Left ventricle myocardium inferior (tissue), 1 donor: ENCODE measurements around the gene DTD1. TPM values are rescaled to one million over a fixed set of nuclear protein-coding genes. Genes with fewer than 3 reads are reported as not detected.
A peak's percentile ranks its signal among the peaks of the same experiment; 100 is the strongest.

Experiments used
- DNase-seq: peaks from one replicate; pipeline ENCODE4 v3.0.0-alpha.2; 2020
- H3K27ac ChIP-seq: fragments of 200-600 bp; replicated peaks from 2 replicates; pipeline ENCODE4 v1.8.0; 2021
- H3K27me3 ChIP-seq: fragments of 200-600 bp; 2 replicates; pipeline ENCODE4 v1.8.0; 2021; ENCODE audit warnings: low read depth
- H3K36me3 ChIP-seq: fragments of 200-600 bp; 2 replicates; pipeline ENCODE4 v1.8.0; 2021
- H3K4me1 ChIP-seq: fragments of 200-600 bp; 2 replicates; pipeline ENCODE4 v1.8.0; 2021
- H3K4me3 ChIP-seq: fragments of 200-600 bp; 2 replicates; pipeline ENCODE4 v1.8.0; 2021; ENCODE audit warnings: mild to moderate bottlenecking, moderate library complexity
- H3K9me3 ChIP-seq: fragments of 200-600 bp; replicated peaks from 2 replicates; pipeline ENCODE4 v1.8.0; 2021
- CTCF ChIP-seq: fragments of 200-600 bp; IDR thresholded peaks from 2 replicates; pipeline ENCODE4 v1.8.0; 2021; ENCODE audit warnings: antibody characterized with exemption, mild to moderate bottlenecking, borderline replicate concordance
- intact Hi-C: fragments of 100-400 bp; cut with micrococcal nuclease; formaldehyde crosslinking; loops from one replicate; pipeline ENCODE4 v1.11.0; 2022
- total RNA-seq: library from RNA; stranded (reverse); fragmentation: NEBNext Ultra II Directional; extraction: Animal tissue kit (Norgen Biotek cat#: 25700); gene quantifications from one replicate; pipeline ENCODE4 v1.2.1, GENCODE V29; 2021
- donor health status: DM: no; HTN: yes; CAD: no; lungs with severe emphysema.

The DTD1 gene
- total RNA-seq, 1 donor from 2014 or later: 12.2 TPM

- no peak overlapping the region for H3K27ac ChIP-seq
- TF ChIP-seq CTCF: no peak
- intact Hi-C loops: no loop called here
- H3K4me3 ChIP-seq: no peak overlapping the region
- DNase-seq: no peak
- H3K27me3 ChIP-seq: no peaks in the 10 kb centered on the region
- H3K9me3 ChIP-seq: no peaks in the 10 kb centered on the region
- H3K36me3 ChIP-seq: peaks cover 15% of the 10 kb centered on the region
- no peaks in the 10 kb centered on the region for H3K4me1 ChIP-seq
Observed at GRCh38 chr20:18625907-18626655, 38.2 kb downstream of the DTD1 start.

- TF ChIP-seq CTCF: peak; percentile 56
- no peaks in the 10 kb centered on the region for H3K9me3 ChIP-seq
- intact Hi-C loops: no loop called here
- no peaks in the 10 kb centered on the region for H3K27me3 ChIP-seq
- no peak for DNase-seq
- H3K4me3 ChIP-seq: no peak overlapping the region
- H3K4me1 ChIP-seq: no peaks in the 10 kb centered on the region
- no peak overlapping the region for H3K27ac ChIP-seq
- H3K36me3 ChIP-seq: peaks cover 18% of the 10 kb centered on the region
Observed at GRCh38 chr20:18628330-18628920, 40.6 kb downstream of the DTD1 start.

GRCh38 chr20:18632196-18632789 lies 44.4 kb downstream of the DTD1 start:
- H3K27ac ChIP-seq: no peak overlapping the region
- H3K27me3 ChIP-seq: no peaks in the 10 kb centered on the region
- TF ChIP-seq CTCF: peak; percentile 90
- H3K36me3 ChIP-seq: peaks cover 18% of the 10 kb centered on the region
- no peaks in the 10 kb centered on the region for H3K4me1 ChIP-seq
- no peaks in the 10 kb centered on the region for H3K9me3 ChIP-seq
- no peak overlapping the region for H3K4me3 ChIP-seq
- peak; percentile 44 for DNase-seq
- intact Hi-C loops: no loop called here

- intact Hi-C loops: no loop called here
- Histone ChIP-seq H3K36me3 (peaks cover 18% of the 10 kb centered on the region), H3K9me3 (no peaks in the 10 kb centered on the region), H3K27me3 (no peaks in the 10 kb centered on the region), H3K4me1 (no peaks in the 10 kb centered on the region), H3K27ac (no peak overlapping the region), H3K4me3 (no peak overlapping the region)
- TF ChIP-seq CTCF: no peak
- no peak for DNase-seq
Observed at GRCh38 chr20:18633411-18633810, 45.6 kb downstream of the DTD1 start.

GRCh38 chr20:18634501-18634900 lies 46.6 kb downstream of the DTD1 start:
- TF ChIP-seq CTCF: no peak
- Histone ChIP-seq H3K4me1 (peaks cover 6% of the 10 kb centered on the region), H3K9me3 (no peaks in the 10 kb centered on the region), H3K4me3 (no peak overlapping the region), H3K27me3 (no peaks in the 10 kb centered on the region), H3K36me3 (peaks cover 16% of the 10 kb centered on the region), H3K27ac (no peak overlapping the region)
- intact Hi-C loops: no loop called here
- DNase-seq: no peak
